HL-60/S4 treated with phorbol 12-myristate 13-acetate at 8.2 ng/mL for 4 days and 3 days (cell line): Measurements from ENCODE around the gene ATG4C.

Source experiments
- in situ Hi-C: fragments of 300-500 bp; cut with MboI; formaldehyde crosslinking; loops from 2 replicates; pipeline ENCODE4 v1.15.0; 2022; ENCODE audit warnings: low sequenced_read_pairs

Gene ATG4C

GRCh38 chr1:62836856-62837540, 53.1 kb downstream of the ATG4C start:
- in situ Hi-C loops: no loop called here

GRCh38 chr1:62840555-62840954, 56.6 kb downstream of the ATG4C start:
- in situ Hi-C loops: no loop called here

DNA sequence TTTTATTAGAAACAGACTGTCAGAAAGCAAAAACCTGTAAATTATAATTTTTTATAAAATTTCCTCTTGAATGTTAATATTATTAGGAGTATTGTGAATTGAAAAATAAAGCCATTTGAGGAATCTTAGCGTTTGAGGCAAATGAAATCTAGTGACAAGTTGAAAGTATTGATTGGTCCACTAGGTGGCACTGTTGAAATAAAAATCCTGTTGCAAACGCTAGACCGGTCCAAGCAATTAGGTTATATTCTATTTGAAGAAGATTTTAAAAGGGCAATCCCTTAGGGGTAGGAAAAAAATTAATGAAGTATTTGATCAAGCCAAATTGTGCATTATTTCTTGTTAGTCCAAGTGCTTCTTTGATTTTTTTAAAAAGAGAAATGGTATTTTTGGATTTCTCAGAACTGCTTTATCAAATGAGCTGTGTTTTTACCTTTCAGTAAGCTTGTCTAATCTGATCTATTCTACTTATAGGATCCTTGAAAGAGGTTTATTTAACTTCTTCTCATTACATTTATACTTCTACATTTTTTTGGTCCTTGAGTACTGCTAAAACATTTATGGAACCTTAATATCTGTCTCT, 57.7 kb downstream of the ATG4C start:
- in situ Hi-C loops: no loop called here

- in situ Hi-C loops: no loop called here
Observed at GRCh38 chr1:62844030-62844429, 60.1 kb downstream of the ATG4C start.

- in situ Hi-C loops: no loop called here
Observed at GRCh38 chr1:62849031-62849430, 65.1 kb downstream of the ATG4C start.

GRCh38 chr1:62852253-62852652, 68.3 kb downstream of the ATG4C start:
- in situ Hi-C loops: no loop called here

DNA sequence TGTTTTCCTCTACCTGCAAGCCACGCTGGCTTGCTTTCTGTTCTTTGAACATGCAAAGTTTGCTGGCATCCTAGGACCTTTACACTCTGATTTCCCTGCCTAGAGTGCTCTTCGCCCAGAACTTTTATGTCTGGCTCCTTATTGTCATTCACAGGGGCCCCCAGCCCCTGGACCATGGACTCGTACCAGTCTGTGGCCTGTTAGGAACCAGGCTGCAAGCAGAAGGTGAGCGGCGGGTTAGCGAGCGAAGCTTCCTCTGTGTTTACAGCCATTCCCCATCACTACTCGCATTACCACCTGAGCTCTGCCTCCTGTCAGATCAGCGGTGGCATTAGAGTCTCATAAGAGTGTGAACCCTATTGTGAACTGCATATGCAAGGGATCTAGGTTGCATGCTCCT, 73.0 kb downstream of the ATG4C start:
- in situ Hi-C loops: no loop called here

DNA sequence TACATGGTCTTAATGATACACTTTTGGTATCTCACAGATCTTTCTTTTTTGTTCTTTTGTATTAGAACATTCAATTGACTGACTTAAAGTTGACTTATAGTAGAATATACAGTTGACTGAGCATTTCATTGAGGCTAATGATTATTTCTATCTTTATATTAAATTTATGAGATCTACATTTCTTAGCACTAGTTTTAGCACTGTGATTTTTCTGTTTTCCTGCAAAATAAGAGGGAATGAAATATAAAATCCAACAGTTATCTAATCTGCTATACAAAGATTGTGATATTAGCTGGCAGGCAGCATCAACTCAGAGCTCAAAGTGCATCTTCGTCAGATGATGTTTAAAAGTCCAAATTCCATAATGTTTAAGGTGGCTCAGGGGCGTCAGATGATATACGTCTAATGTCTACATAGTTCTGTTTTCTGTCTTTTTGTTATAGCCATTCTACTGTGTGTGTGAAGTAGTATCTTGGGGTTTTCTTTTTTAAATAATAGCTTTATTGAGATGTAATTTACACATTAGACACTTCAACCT, 85.4 kb downstream of the ATG4C start:
- in situ Hi-C loops: no loop called here

GRCh38 chr1:62870148-62870547, 86.2 kb downstream of the ATG4C start:
- in situ Hi-C loops: no loop called here

DNA sequence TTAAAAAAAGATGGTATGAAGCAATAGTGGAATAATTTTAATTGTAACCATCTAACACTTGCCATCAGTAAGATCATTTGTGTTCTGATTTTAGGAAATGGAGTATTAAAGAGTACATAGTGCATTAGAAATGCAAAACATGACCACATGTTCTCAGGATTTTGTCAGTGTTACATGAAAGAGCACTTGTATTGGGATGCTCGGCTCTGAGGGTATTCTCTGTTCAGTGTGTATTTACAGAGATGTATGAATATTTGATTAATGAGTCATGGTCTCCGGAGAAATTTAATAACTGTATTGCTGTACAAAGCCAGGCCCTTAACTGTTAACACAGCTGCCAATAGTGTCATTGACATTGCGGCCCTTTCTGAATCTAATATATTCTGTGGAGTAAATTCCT, 91.7 kb downstream of the ATG4C start:
- in situ Hi-C loops: no loop called here

DNA sequence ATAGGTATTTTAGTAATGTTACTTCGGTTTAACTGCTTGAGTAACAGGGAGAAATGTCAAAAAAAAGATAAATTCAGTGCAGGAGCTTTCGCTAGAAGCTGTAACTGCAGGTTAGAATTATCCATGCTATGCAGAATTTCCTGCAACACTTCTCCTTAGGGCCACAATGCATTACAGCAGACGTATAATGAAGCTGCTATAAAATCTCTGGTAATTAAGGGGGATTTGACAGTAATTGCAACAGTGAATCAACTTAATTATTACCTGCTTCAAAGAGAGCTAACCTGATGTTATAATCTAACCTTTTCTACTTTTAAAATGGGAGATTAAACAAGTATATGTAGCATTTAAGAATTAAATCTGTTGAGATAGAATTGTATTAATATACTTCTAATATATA, 92.6 kb downstream of the ATG4C start:
- in situ Hi-C loops: no loop called here

DNA sequence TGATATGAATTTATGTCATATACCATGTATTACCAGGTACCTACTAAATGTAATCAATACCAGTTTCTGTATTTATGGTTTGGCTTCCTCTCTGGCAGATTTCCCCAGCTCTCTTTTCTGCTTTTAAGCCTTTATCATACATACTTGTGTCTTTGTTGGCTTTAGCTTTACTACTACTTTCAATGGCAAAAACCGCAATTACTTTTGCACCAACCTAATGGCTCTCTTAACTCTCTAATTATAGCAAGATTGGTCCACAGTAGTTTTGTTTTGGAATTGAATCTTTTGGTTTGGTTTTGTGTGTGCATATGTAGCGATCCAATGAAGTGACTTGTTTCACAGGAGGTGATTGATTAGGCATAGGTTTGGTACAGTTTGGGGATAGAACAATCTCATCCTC, 93.6 kb downstream of the ATG4C start:
- in situ Hi-C loops: no loop called here

DNA sequence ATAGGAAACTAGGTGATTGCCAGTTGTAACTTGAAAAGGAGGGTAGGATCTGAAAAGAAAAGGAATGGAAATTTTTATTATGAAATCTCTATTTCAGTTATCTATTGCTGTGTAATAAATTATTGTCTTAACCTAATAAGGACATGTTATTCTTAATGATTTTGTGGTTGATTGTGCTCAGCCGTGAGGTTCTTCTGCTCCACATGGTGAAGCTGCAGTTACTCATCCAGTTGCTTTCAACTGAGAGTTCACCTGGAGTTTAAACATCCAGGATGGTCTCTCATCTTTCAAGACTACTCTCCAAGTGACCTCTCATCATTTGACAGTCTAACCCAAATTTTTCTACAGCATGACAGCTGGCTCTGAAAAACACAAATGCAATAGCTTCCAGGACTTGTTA, 96.0 kb downstream of the ATG4C start:
- in situ Hi-C loops: no loop called here

DNA sequence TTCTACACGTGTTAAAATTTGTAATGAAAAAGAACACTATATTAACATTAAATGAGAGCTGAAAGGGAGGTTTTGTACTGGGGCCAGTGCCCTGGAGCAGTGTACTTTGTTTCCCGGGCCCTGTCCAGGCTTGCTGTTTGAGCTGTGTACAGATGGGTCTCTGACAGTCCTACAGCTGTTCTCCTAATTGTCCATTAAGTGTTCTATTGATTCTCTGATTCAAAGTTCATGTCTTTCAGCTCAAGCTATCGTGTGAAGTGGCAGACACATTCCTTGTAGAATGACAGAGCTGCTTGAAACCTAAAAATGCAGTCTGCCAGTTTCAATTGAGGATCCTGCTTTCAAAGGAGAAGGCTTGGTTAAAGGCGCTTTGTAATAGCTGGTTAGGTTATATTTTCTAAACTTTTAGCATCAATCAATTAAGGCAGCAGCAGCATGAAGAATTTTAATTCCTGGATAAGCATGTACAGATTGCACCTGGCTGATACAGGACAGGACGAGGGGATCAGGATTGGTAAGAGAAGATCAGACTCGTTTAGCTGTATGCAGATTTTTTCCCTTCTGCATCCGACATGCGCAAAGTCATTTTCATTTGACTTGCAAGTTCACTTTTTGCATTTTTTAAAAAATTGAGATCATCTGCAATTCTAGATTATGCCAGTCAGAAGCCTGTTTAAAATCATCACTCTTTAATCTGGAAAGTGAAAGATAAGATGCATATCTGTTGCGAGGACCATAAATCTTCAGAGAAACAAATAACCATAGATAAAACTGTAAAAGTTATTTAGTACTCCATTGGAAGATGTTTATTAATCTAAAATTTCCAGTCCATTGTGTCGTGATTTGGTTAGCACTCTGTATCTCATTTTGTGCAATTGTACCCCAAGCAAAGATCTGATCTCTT, 98.5 kb downstream of the ATG4C start:
- in situ Hi-C loops: no loop called here

GRCh38 chr1:62884156-62884740, 100.3 kb downstream of the ATG4C start:
- in situ Hi-C loops: no loop called here

DNA sequence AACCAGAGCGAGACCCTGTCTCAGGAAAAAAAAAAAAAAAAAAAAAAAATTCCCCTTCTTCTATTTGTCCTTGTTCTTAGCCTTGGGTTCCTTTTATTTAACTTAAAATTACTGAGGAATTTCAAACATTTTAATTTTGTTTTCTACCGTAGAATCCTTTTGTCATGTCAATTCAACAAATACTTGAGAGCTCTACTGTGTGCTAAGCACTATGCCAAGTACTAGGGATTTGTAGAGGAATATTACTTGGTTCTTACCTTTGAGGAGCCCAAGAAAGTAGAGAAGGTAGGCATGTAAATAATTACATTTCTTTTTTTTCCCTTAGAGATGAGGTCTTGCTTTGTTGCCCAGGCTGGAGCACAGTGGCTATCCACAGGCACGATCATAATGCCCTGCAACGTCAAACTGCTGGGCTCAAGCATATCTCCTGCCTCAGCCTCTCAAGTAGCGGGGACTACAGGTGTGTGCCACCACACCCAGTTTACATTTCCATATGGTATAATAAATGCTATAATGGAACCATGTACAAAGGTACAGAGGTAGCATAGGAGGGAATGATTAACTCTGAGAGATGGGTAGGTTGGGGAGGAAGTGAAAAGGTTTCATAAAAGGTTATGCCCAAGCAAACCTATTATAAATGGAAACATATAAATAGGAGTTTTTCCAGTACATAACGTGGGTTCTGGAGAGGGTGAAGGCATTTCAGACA, 104.0 kb downstream of the ATG4C start:
- in situ Hi-C loops: no loop called here

DNA sequence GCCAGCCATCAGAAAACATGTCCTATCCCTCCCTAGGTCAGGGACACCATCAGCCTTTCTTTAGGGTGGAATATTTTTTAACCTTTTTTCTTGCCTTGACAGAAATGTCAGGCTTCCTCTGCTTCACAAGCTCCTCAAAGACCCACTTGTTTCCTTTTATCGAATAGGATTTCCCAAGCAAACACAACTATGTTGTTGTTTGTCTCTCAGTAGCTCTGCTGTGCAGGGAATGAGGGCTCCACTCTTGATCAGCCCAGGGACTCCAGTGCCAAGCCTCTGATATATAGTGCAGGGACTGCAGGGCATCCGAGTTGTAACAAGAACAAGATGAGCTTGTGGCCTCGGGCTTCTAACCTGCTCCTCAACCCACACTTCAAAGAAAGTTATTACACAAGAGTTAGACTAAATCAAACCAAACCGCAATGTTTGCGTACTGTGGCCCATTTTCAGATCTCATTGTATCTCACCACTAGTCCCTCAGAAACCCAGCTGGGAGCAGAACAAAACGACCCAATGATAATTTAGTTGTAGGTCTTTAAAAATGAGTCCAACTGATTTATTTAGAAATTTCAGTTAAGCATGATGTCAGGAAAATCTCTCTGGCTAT, 108.1 kb downstream of the ATG4C start:
- in situ Hi-C loops: no loop called here

DNA sequence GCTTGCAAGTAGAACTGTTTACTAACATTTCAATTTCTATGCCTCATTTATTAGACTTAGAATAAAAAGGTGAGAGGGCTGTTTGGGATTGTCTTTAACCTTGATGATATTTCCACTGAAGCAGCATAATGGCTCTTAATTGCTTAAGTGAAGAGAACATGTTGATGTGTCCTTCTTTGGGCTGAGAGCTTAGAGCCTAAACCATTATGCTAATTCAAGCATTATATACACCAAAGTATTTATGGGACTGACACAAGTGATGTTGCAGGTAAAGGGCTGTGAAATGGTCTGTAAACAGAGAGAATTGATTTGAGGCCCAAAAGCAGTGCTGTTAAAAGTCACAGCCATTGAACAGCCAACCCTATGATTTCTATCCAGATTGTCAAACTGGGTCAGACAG, 113.9 kb downstream of the ATG4C start:
- in situ Hi-C loops: no loop called here

DNA sequence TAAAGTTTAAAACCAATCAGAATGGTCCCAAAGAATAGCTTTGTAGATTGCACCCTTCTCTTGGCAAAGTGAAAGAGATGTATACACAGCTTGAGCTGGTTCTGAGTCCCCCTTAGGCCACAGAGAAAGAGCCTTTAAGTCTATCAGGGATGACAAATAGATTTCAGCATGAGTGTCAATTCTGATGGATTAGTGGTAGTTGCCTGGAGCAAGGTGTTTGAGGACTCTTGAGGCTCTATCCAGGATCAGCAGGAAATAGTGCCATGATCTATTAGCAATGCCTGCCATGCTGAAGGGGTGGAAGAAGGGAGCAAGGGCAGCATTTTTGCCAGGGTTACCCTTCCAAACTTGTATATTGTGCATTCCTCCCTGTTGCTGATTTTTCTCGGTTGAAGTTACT, 116.6 kb downstream of the ATG4C start:
- in situ Hi-C loops: no loop called here

GRCh38 chr1:62901650-62902049, 117.7 kb downstream of the ATG4C start:
- in situ Hi-C loops: no loop called here
